Mesenchymal stem cell (in vitro differentiated cells and primary cell): Measurements from ENCODE around the gene VSIG4.

Experiments
- DNase-seq: peaks from one replicate; pipeline ENCODE4 v3.0.0-alpha.2; 2013
- H2AFZ ChIP-seq: one replicate; pipeline ENCODE4 v1.6.1; 2013; ENCODE audit warnings: low read depth, mild to moderate bottlenecking, control low read depth, inconsistent platforms, low read length, moderate library complexity
- H2AK5ac ChIP-seq: 2 replicates; pipeline ENCODE4 v1.6.1; 2013; ENCODE audit warnings: low read length, moderate library complexity, mild to moderate bottlenecking, inconsistent platforms; ENCODE audit not compliant: severe bottlenecking
- H2BK120ac ChIP-seq: one replicate; pipeline ENCODE4 v1.6.1; 2013; ENCODE audit warnings: low read depth, mild to moderate bottlenecking, inconsistent platforms, low read length, moderate library complexity
- H2BK12ac ChIP-seq, 2 experiments: one replicate each; pipeline ENCODE4 v1.6.1; 2013; ENCODE audit warnings: inconsistent platforms in 2 of 2, low read length in 2 of 2, mild to moderate bottlenecking in 2 of 2, moderate library complexity in 2 of 2, control low read depth in 1 of 2
- H2BK15ac ChIP-seq: one replicate; pipeline ENCODE4 v1.6.1; 2013; ENCODE audit warnings: mild to moderate bottlenecking, low read depth, inconsistent platforms; ENCODE audit not compliant: poor library complexity, severe bottlenecking
- H2BK5ac ChIP-seq: 2 replicates; pipeline ENCODE4 v1.6.1; 2013; ENCODE audit warnings: low read depth, mild to moderate bottlenecking, low read length, control low read depth, inconsistent platforms; ENCODE audit not compliant: poor library complexity, severe bottlenecking
- H3K14ac ChIP-seq, 2 experiments: one replicate each; pipeline ENCODE4 v1.6.1; 2013; ENCODE audit warnings: inconsistent platforms in 2 of 2, low read length in 2 of 2, control low read depth in 1 of 2, mild to moderate bottlenecking in 1 of 2, moderate library complexity in 1 of 2
- H3K18ac ChIP-seq, 2 experiments: one replicate each; pipeline ENCODE4 v1.6.1; 2013; ENCODE audit warnings: inconsistent platforms in 2 of 2, low read length in 2 of 2, control low read depth in 1 of 2, low read depth in 1 of 2, mild to moderate bottlenecking in 1 of 2
- H3K23ac ChIP-seq, 2 experiments: one replicate each; pipeline ENCODE4 v1.6.1; 2013; ENCODE audit warnings: inconsistent platforms in 2 of 2, low read length in 2 of 2, mild to moderate bottlenecking in 2 of 2, moderate library complexity in 2 of 2, control low read depth in 1 of 2
- H3K27ac ChIP-seq: 2 replicates; pipeline ENCODE4 v1.5.1; 2013; ENCODE audit warnings: mild to moderate bottlenecking, moderate library complexity, low read length, control low read depth, inconsistent platforms; ENCODE audit not compliant: poor library complexity, severe bottlenecking
- H3K27me3 ChIP-seq, 2 experiments: 2 replicates each; pipeline versions ENCODE4 v1.6.1 to v1.7.0; 2013; ENCODE audit warnings: low read length in 2 of 2, mild to moderate bottlenecking in 2 of 2, moderate library complexity in 2 of 2, control low read depth in 1 of 2, inconsistent platforms in 1 of 2; ENCODE audit not compliant: control insufficient read depth in 1 of 2, insufficient read depth in 1 of 2
- H3K36me3 ChIP-seq, 2 experiments: 2 replicates each; pipeline versions ENCODE4 v1.6.1 to v1.7.0; 2013; ENCODE audit warnings: low read length in 2 of 2, control low read depth in 1 of 2, inconsistent platforms in 1 of 2, low read depth in 1 of 2, mild to moderate bottlenecking in 1 of 2; ENCODE audit not compliant: insufficient read depth in 2 of 2, control insufficient read depth in 1 of 2
- H3K4ac ChIP-seq, 2 experiments: one replicate each; pipeline ENCODE4 v1.6.1; 2013; ENCODE audit warnings: inconsistent platforms in 2 of 2, low read length in 2 of 2, mild to moderate bottlenecking in 2 of 2, moderate library complexity in 2 of 2, control low read depth in 1 of 2, low read depth in 1 of 2
- H3K4me1 ChIP-seq: 2 replicates; pipeline ENCODE4 v1.6.1; 2013; ENCODE audit warnings: low read depth, low read length, control low read depth; ENCODE audit not compliant: control insufficient read depth, insufficient read depth
- H3K4me2 ChIP-seq: 2 replicates; pipeline ENCODE4 v1.6.1; 2013; ENCODE audit warnings: low read length, mild to moderate bottlenecking, inconsistent platforms; ENCODE audit not compliant: poor library complexity, severe bottlenecking
- H3K4me3 ChIP-seq, 2 experiments: 2 replicates each; pipeline versions ENCODE4 v1.5.1 to v1.7.0; 2013; ENCODE audit warnings: low read length in 2 of 2, mild to moderate bottlenecking in 2 of 2, control low read depth in 1 of 2, low read depth in 1 of 2; ENCODE audit not compliant: insufficient read depth in 1 of 2
- H3K79me1 ChIP-seq: replicated peaks from 2 replicates; pipeline ENCODE4 v1.6.1; 2013; ENCODE audit warnings: mild to moderate bottlenecking, control low read depth, low read length, inconsistent platforms; ENCODE audit not compliant: poor library complexity, severe bottlenecking
- H3K9ac ChIP-seq: 2 replicates; pipeline ENCODE4 v1.7.0; 2013; ENCODE audit warnings: mild to moderate bottlenecking, low read length, moderate library complexity
- H3K9me3 ChIP-seq: 2 replicates; pipeline ENCODE4 v1.7.0; 2013; ENCODE audit warnings: mild to moderate bottlenecking, low read length; ENCODE audit not compliant: control insufficient read depth
- H4K8ac ChIP-seq: one replicate; pipeline ENCODE4 v1.6.1; 2013; ENCODE audit warnings: inconsistent platforms, mild to moderate bottlenecking, low read length, moderate library complexity
- H4K91ac ChIP-seq: one replicate; pipeline ENCODE4 v1.6.1; 2013; ENCODE audit warnings: mild to moderate bottlenecking, low read length, inconsistent platforms
- WGBS: methylation state at CpG from one replicate; pipeline ENCODE4 v1.1.7; 2013; ENCODE audit warnings: mixed read lengths; 5-methylcytosine and 5-hydroxymethylcytosine counted together

The VSIG4 gene

GRCh38 chrX:65993915-65994460 lies 45.9 kb downstream of the VSIG4 start:
- no peak for DNase-seq
- H4K91ac ChIP-seq, result no peak overlapping the region
- H2AK5ac ChIP-seq, result no peak overlapping the region
- no peak overlapping the region for H2BK15ac ChIP-seq
- H3K4ac ChIP-seq, result no peak overlapping the region
- H3K23ac ChIP-seq, result no peak overlapping the region
- H3K4me3 ChIP-seq, result no peak overlapping the region
- no peak overlapping the region for H3K4me2 ChIP-seq
- no peak overlapping the region for H2BK5ac ChIP-seq
- no peaks in the 10 kb centered on the region for H3K79me1 ChIP-seq
- H3K36me3 ChIP-seq, result no peaks in the 10 kb centered on the region
- H3K27ac ChIP-seq, result no peak overlapping the region
- H2AFZ ChIP-seq, result no peak overlapping the region
- no peak overlapping the region for H2BK120ac ChIP-seq
- no peak overlapping the region for H3K9ac ChIP-seq
- no peak overlapping the region for H4K8ac ChIP-seq
- no peak overlapping the region for H2BK12ac ChIP-seq
- no peak overlapping the region for H3K18ac ChIP-seq
- H3K14ac ChIP-seq, result no peak overlapping the region
- H3K27me3 ChIP-seq, result peaks cover 0 to 32% of the 10 kb centered on the region in 2 experiments
- no peaks in the 10 kb centered on the region for H3K9me3 ChIP-seq
- no CpG with 5 or more reads among the region's 2 CpGs for WGBS
- H3K4me1 ChIP-seq, result no peaks in the 10 kb centered on the region

- Histone ChIP-seq H3K27me3 (peaks cover 0 to 30% of the 10 kb centered on the region in 2 experiments), H3K9me3 (no peaks in the 10 kb centered on the region), H3K9ac (no peak overlapping the region), H2AFZ (no peak overlapping the region), H3K36me3 (no peaks in the 10 kb centered on the region), H3K23ac (no peak overlapping the region), H3K18ac (no peak overlapping the region), H3K27ac (no peak overlapping the region), H3K14ac (no peak overlapping the region), H2BK5ac (no peak overlapping the region), H2BK12ac (no peak overlapping the region), H2BK15ac (no peak overlapping the region), H3K4me3 (no peak overlapping the region), H2BK120ac (no peak overlapping the region), H3K4me1 (no peaks in the 10 kb centered on the region), H3K4ac (no peak overlapping the region), H3K4me2 (no peak overlapping the region), H4K91ac (no peak overlapping the region), H4K8ac (no peak overlapping the region), H3K79me1 (no peaks in the 10 kb centered on the region), H2AK5ac (no peak overlapping the region)
- no peak for DNase-seq
- WGBS, result 75% methylated on average over 1 of the region's 2 CpGs
Observed at GRCh38 chrX:65993332-65993731, 46.5 kb downstream of the VSIG4 start.

- H2AFZ ChIP-seq, result no peak overlapping the region
- H3K4me2 ChIP-seq, result no peak overlapping the region
- no peak overlapping the region for H3K9ac ChIP-seq
- no peak overlapping the region for H2BK5ac ChIP-seq
- no peaks in the 10 kb centered on the region for H3K4me1 ChIP-seq
- no peaks in the 10 kb centered on the region for H3K9me3 ChIP-seq
- H3K27ac ChIP-seq, result no peak overlapping the region
- no peak overlapping the region for H3K4me3 ChIP-seq
- no peak overlapping the region for H3K14ac ChIP-seq
- no peaks in the 10 kb centered on the region for H3K36me3 ChIP-seq
- no peak overlapping the region for H3K4ac ChIP-seq
- no peak overlapping the region for H4K8ac ChIP-seq
- H2BK12ac ChIP-seq, result no peak overlapping the region
- H3K23ac ChIP-seq, result no peak overlapping the region
- no peak overlapping the region for H2BK15ac ChIP-seq
- no peak overlapping the region for H2BK120ac ChIP-seq
- H2AK5ac ChIP-seq, result no peak overlapping the region
- no peak for DNase-seq
- peaks cover 0 to 15% of the 10 kb centered on the region in 2 experiments for H3K27me3 ChIP-seq
- no peak overlapping the region for H4K91ac ChIP-seq
- no peaks in the 10 kb centered on the region for H3K79me1 ChIP-seq
- no peak overlapping the region for H3K18ac ChIP-seq
Observed at GRCh38 chrX:65990702-65991101, 49.2 kb downstream of the VSIG4 start.

- H3K14ac ChIP-seq, result no peak overlapping the region
- H3K18ac ChIP-seq, result no peak overlapping the region
- H2BK12ac ChIP-seq, result no peak overlapping the region
- H2AK5ac ChIP-seq, result no peak overlapping the region
- peaks cover 0 to 9% of the 10 kb centered on the region in 2 experiments for H3K27me3 ChIP-seq
- no peak for DNase-seq
- H3K4me2 ChIP-seq, result no peak overlapping the region
- no peak overlapping the region for H3K9ac ChIP-seq
- no peak overlapping the region for H3K27ac ChIP-seq
- H2BK120ac ChIP-seq, result no peak overlapping the region
- no CpG with 5 or more reads among the region's 3 CpGs for WGBS
- H3K23ac ChIP-seq, result no peak overlapping the region
- no peaks in the 10 kb centered on the region for H3K36me3 ChIP-seq
- H3K4me3 ChIP-seq, result no peak overlapping the region
- H2BK15ac ChIP-seq, result no peak overlapping the region
- no peak overlapping the region for H3K4ac ChIP-seq
- H2AFZ ChIP-seq, result no peak overlapping the region
- H4K91ac ChIP-seq, result no peak overlapping the region
- no peaks in the 10 kb centered on the region for H3K79me1 ChIP-seq
- H3K4me1 ChIP-seq, result no peaks in the 10 kb centered on the region
- H2BK5ac ChIP-seq, result no peak overlapping the region
- no peak overlapping the region for H4K8ac ChIP-seq
- H3K9me3 ChIP-seq, result no peaks in the 10 kb centered on the region
Observed at GRCh38 chrX:65987811-65988210, 52.1 kb downstream of the VSIG4 start.
